NCI-H1436 (cell line): ENCODE data around the gene JMJD1C.

Source experiments
- DNase-seq: peaks from one replicate; lab custom pipeline; 2025; lab: John Stamatoyannopoulos, UW

JMJD1C gene

DNA sequence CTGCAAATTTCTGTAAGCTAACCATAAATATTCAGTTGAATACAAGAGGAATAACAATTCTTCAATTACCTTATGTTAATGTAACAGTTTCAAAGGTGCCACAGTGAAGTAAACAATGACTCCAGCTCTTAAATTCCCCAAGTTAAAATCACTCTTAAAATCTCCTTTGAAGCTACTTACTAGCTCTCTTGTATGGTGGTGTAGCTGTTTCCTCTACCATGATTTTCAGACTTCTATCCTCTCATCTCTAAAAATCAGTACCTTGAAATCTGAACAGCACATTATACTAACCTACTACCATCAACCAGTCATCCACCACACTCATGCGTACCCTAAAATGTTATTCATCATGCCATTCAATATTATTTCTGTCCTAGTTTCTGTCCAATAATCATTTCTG lies 29.6 kb downstream of the JMJD1C start:
- no peak for DNase-seq

DNA sequence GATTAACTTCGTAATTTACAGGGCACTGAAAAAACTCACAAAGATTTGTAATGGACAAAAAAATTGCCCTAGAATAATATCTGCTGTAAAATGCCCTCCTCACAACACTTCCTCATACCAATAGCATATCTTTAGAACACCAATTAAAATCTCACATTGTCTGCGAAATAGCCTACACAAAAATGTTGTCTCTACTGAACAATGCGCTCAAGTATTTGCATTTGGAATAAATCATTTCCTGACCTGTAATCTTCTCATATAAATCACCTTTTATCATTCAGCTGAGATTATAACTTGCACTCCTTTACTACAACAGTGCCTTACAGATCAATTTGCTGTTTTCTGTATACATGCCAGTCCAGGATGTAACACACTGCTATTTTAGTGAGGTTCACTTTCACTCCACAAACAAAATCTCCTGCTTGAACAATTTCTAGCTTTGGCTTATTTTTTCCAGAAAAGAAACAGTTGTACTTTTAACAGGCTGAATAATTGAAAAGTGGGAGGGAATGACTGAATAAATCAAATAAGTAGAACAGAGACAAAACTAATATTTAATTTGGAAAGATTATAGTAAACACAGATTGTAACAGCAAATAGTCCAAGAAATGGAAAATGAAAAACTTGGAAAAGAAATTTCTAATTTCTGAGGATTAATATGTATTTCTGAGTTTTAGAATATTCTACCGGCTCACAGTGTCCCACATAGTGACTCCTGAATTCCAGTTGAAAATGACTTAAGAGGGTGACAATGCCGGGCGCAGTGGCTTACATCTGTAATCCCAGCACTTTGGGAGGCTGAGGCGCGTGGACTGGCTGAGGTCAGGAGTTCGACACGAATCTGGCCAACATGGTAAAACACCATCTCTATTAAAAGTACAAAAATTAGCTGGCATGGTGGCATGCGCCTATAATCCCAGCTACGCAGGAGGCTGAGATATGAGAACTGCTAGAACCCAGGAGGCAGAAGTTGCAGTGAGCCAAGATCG lies 30.6 kb downstream of the JMJD1C start:
- no peak for DNase-seq

- no peak for DNase-seq
These were observed 33.6 kb downstream of the JMJD1C start for GRCh38 chr10:63431962-63432797.

GRCh38 chr10:63430999-63431356 lies 34.8 kb downstream of the JMJD1C start:
- no peak for DNase-seq

- no peak for DNase-seq
These were observed 35.4 kb downstream of the JMJD1C start for GRCh38 chr10:63430091-63430998.

GRCh38 chr10:63429281-63429680 lies 36.5 kb downstream of the JMJD1C start:
- no peak for DNase-seq

- no peak for DNase-seq
These were observed 38.8 kb downstream of the JMJD1C start for GRCh38 chr10:63427013-63427412.

DNA sequence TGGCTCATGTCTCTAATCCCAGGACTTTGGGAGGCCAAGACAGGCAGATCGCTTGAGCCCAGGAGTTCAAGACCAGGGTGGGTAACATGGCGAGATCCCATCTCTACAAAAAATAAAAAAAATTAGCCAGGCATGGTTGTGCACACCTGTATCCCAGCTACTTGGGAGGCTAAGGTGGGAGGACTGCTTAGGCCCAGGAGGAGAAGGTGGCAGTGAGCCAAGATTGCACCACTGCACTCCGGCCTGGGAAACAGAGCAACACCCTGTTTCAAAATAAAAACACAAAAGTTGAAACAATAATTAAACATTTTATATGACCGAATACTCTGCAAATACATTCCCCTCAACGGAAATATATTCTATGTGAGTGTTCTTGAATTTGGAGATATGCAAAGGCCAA lies 40.3 kb downstream of the JMJD1C start:
- no peak for DNase-seq

DNA sequence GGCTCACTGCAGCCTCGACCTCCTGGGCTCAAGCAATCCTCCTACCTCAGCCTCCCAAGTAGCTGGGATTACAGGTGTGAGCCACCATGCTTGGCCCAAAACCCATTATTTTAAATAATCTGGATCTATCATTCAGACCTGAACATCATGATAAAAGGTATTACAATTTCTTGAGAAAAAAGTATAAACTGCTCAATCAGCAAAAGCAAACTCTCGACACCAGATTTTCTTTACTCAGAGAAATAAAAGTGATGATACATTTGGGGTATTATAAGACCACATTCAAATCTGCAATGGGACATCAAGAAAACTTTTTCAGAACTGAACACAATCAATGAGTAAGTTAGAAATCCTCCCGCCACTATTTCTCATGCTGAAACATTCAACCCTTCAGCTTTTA lies 41.2 kb downstream of the JMJD1C start:
- no peak for DNase-seq

DNA sequence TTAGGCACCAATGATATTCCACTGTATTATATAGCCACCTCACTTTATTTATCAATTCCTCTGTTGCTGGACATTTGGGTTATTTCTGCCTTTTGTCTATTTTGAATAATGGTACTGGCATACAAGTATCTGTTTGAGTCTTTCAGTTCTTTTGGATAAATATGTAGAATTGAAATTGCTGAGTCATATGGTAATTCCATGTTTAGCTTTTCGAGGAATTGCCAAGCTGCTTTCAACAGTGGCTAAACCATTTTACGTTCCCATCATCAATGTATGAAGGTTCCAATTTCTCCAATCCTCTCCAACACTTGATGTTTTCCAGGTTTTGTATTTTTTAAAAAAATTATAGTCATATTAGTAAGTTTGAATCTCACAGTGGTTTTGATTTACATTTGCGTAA lies 42.3 kb downstream of the JMJD1C start:
- no peak for DNase-seq

- DNase-seq = no peak
These were observed 44.2 kb downstream of the JMJD1C start for GRCh38 chr10:63421591-63421990.

DNA sequence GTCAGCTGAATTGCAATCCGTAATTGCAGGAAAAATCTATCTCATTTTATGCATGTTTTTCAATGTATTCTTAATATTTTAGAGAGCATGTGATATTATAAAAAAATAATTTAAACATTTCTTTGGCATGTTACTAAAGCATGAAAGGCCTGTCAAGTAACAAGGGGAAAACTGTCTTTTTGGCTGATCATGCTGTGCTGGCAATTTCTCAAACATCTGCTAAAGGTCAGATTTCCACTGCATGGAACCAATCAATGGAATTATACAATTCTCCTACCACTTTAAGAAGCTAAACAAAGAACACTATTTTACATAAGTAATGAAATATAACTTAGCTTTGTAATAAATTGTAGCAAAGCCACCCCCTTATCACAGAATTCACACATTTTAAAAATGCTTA lies 49.4 kb downstream of the JMJD1C start:
- DNase-seq = no peak

DNA sequence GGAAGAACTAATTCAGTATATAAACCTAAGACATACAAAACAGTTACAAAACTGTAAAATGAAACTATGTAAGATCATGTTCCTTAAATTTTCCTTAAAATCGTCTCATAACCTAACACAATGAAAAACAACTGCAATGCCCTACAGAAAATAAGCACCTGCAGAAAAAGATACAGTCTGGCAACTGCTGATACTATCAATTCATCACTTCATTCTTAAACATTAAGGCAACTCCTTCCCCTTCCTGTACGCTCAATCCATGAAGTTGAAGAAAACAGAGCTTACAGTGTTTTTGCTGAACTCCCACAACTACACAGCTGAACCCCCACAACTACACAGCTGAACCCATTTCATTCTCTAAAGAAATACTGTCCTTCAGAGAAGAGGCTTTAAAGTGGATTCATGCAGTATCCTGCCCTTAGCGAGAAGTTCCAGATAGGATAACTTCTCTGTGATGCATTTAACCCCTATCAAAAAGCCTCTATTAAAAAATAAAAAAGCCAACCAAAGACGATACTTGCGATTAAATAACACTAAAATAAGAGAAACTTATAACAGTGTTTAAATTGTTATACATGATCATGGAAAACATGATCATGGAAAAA lies 50.0 kb downstream of the JMJD1C start:
- DNase-seq = no peak

DNA sequence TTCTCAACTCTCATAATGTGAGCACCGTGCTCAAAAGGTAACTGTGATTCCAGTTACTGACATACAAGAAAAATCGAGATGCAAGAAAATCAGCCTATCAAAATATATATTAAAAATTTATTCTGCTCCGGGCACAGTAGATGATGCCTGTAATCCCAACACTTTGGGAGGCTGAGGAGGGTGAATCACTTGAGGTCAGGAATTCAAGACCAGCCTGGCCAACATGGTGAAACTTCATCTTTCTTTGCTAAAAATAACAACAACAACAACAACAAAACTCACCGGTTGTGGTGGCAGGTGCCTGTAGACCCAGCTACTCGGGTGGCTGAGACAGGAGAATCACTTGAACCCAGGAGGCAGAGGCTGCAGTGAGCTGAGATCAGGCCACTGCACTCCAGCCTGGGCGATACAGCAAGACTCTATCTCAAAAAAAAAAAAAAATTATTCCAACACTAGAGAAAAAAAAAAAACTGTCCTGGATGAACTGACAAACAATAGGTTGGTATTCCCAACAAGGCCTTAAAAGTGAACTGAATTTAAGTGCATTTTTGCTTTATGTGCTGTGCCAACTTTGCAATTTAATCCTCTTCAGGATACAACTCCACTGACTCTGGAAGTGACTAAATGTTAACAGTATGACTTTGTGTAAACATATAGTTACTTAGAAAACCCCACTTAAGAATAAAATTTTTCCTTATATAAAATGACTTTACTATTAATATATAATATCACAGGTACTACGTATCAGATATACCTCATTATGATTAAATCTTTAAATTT lies 51.1 kb downstream of the JMJD1C start:
- DNase-seq = no peak

DNA sequence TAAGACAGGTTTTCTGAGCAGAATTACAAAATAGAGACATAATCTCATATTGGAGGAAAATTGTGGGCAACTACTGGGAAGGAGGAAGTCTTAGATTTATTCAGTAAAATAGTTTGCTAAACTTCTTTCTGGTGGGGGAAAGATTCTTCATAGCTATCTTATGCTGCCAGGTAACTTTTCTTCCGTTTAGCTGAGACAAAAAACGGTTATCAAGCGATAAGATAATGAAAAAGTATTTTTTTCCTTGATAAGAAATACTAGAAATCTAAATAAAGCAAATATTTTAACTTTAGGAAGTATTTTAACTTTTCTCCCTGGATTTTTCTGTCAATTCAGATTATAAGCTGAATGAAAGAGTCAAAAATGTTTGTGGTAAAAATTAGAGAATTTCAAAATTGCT lies 52.3 kb downstream of the JMJD1C start:
- DNase-seq = no peak

DNA sequence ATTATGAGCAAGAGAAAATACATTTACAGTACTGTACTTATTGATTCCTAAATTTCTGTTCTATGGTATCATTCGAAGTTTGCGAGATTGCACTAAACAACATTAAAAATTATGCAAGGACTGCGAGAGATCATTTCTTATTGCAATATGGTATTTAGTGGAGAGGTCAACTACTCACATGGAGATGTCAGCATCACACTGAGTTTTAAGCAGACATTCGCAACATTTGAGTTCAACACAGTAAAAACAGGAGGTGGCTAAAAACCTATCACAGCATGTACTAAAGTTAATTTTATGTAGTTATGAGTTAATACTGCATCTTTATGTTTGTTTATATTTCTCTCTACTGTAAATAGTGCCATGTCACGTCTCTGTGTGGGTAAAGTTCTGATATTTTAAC lies 53.5 kb downstream of the JMJD1C start:
- DNase-seq = no peak

DNA sequence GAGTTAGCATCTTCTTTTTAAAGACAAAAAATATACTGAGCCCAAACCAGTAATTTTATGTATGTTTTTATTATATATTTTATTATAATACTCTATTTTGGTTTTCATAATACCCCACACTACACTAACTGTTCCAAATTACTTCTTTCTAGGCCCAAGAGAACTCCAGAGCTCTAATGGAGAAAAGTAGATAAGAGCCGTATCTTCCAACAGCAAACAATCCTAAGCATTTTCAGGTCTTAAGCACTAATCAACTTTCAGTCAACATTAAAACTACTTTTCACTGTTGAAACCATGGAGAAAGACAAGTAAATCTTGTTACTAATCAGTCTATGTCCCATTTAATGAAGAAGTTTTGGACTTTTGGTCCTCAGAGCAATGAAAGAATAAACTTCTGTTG lies 55.1 kb downstream of the JMJD1C start:
- no peak for DNase-seq

GRCh38 chr10:63409465-63410027 lies 56.2 kb downstream of the JMJD1C start:
- DNase-seq = no peak

DNA sequence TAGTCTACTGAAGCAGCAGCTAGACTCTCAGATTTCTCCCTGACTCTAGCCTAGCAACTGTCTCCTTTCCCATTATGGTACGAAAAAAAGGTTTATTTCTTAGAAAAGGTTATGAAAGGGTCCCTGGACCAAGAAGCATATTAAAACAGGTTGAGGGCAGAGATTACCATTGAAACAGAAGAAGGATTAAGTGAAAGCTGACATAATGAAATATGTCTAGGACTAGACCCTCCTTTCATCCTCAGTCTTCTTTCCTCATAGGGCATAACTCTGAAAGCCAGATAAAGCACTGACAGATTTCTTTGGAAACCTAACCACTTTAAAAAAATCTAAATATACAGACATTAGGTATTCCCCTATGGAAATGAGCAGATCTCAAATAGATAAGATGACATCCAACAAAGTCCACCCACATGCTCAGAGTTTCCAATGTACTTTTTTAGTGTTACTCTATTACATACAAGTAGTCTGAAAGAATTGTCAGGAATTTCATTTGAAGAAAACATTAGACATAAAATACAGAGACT lies 58.6 kb downstream of the JMJD1C start:
- DNase-seq = no peak

DNA sequence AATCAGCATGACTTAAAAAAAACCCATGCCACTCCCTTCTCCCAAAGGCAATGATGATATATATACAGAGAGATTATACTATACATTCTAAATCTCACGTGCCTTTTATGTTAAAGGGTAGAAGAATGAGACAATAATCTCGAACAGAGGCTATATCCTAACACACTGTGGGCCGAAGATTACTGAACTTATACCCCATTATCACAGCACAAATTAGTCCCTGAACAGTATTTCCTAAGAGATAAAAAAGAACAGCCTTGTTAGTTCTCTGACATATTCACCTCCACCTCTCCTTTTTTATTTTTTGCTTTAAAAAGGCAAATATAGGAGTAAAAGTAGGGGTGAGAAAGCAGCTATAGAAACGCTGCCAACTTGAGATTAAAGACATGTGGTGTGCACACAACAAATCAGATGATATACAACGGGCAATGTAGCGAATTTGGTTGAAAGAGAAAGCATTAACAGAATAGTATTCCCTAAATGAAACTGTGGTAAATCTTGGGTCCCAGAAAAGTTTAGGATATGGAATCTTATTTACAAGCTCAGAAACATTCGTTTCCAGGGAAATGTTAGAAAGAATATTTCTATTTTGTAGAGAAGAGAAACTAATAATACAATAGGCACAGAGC lies 69.5 kb downstream of the JMJD1C start:
- no peak for DNase-seq
